Osteoblast (primary cell): ENCODE results near the gene EML2. TPM values are rescaled to one million over a fixed set of nuclear protein-coding genes. Genes with fewer than 3 reads are reported as not detected.
A peak's percentile ranks its signal among the peaks of the same experiment; 100 is the strongest.

ENCODE experiments used
- DNase-seq: peaks from one replicate; pipeline ENCODE4 v3.0.0; 2011; ENCODE audit warnings: low spot score, mixed read lengths; ENCODE audit not compliant: insufficient read length; ENCODE audit errors: missing footprints
- H2AFZ ChIP-seq: 2 replicates; pipeline ENCODE4 v1.6.0; 2011; ENCODE audit warnings: mild to moderate bottlenecking, low read length
- H3K27ac ChIP-seq: 2 replicates; pipeline ENCODE4 v1.5.1; 2011; ENCODE audit warnings: mild to moderate bottlenecking, low read depth, low read length, moderate library complexity
- H3K27me3 ChIP-seq: 2 replicates; pipeline ENCODE4 v1.6.0; 2012; ENCODE audit warnings: mild to moderate bottlenecking, control low read depth, inconsistent platforms, low read length, moderate library complexity; ENCODE audit not compliant: insufficient read depth
- H3K36me3 ChIP-seq: 2 replicates; pipeline ENCODE4 v1.5.1; 2011; ENCODE audit warnings: mild to moderate bottlenecking, low read length, control low read depth, moderate library complexity; ENCODE audit not compliant: insufficient read depth
- H3K4me1 ChIP-seq: 2 replicates; pipeline ENCODE4 v1.5.1; 2011; ENCODE audit warnings: mild to moderate bottlenecking, low read length, control low read depth, moderate library complexity; ENCODE audit not compliant: insufficient read depth
- H3K4me2 ChIP-seq: 2 replicates; pipeline ENCODE4 v1.6.0; 2011; ENCODE audit warnings: mild to moderate bottlenecking, low read length; ENCODE audit not compliant: insufficient read depth
- H3K4me3 ChIP-seq: fragments of 200-600 bp; sonication (generic); 3 replicates; pipeline ENCODE4 v1.5.1; 2012; ENCODE audit warnings: mild to moderate bottlenecking, low read length, inconsistent platforms; ENCODE audit not compliant: insufficient read depth
- H3K79me2 ChIP-seq: 2 replicates; pipeline ENCODE4 v1.6.0; 2012; ENCODE audit warnings: mild to moderate bottlenecking, low read length, control low read depth, inconsistent platforms; ENCODE audit not compliant: insufficient read depth
- H3K9me3 ChIP-seq: 2 replicates; pipeline ENCODE4 v1.5.1; 2011; ENCODE audit warnings: low read depth, low read length, control low read depth
- H4K20me1 ChIP-seq: 2 replicates; pipeline ENCODE4 v1.6.0; 2012; ENCODE audit warnings: mild to moderate bottlenecking, low read length, control low read depth; ENCODE audit not compliant: insufficient read depth
- CTCF ChIP-seq: IDR thresholded peaks from 2 replicates; pipeline ENCODE4 v1.5.1; 2011; ENCODE audit warnings: mild to moderate bottlenecking, low read depth, low read length, moderate library complexity; ENCODE audit errors: extremely low read depth
- total RNA-seq: library from RNA; depleted of rRNA; stranded (reverse); fragments of >200 nt; gene quantifications from 2 replicates; pipeline ENCODE4 v1.2.3, GENCODE V29; 2012

The EML2 gene
- total RNA-seq, 1 donor = 10.1 TPM

GRCh38 chr19:45595814-45596213, 43.4 kb downstream of the EML2 start:
- Histone ChIP-seq H3K4me1 (peaks cover 7% of the 10 kb centered on the region), H4K20me1 (no peaks in the 10 kb centered on the region), H3K9me3 (no peaks in the 10 kb centered on the region), H3K27me3 (peaks cover 32% of the 10 kb centered on the region), H3K4me3 (no peak overlapping the region), H3K79me2 (no peaks in the 10 kb centered on the region), H3K27ac (no peak overlapping the region), H3K4me2 (no peak overlapping the region), H3K36me3 (no peaks in the 10 kb centered on the region), H2AFZ (no peak overlapping the region)
- no peak for TF ChIP-seq CTCF
- DNase-seq = peak; percentile 71

- no peaks in the 10 kb centered on the region for H3K79me2 ChIP-seq
- no peak overlapping the region for H3K4me2 ChIP-seq
- H4K20me1 ChIP-seq = no peaks in the 10 kb centered on the region
- H3K4me3 ChIP-seq = no peak overlapping the region
- H3K9me3 ChIP-seq = no peaks in the 10 kb centered on the region
- H2AFZ ChIP-seq = no peak overlapping the region
- no peak overlapping the region for H3K27ac ChIP-seq
- peaks cover 7% of the 10 kb centered on the region for H3K4me1 ChIP-seq
- no peaks in the 10 kb centered on the region for H3K36me3 ChIP-seq
- no peak for TF ChIP-seq CTCF
- peaks cover 9% of the 10 kb centered on the region for H3K27me3 ChIP-seq
- DNase-seq = peak; percentile 32
These were observed 45.7 kb downstream of the EML2 start for GRCh38 chr19:45593520-45593919.

- H2AFZ ChIP-seq = no peak overlapping the region
- DNase-seq = no peak
- H4K20me1 ChIP-seq = no peaks in the 10 kb centered on the region
- no peaks in the 10 kb centered on the region for H3K4me1 ChIP-seq
- no peak overlapping the region for H3K27ac ChIP-seq
- no peaks in the 10 kb centered on the region for H3K27me3 ChIP-seq
- TF ChIP-seq CTCF = no peak
- no peak overlapping the region for H3K4me2 ChIP-seq
- H3K36me3 ChIP-seq = no peaks in the 10 kb centered on the region
- no peak overlapping the region for H3K4me3 ChIP-seq
- no peaks in the 10 kb centered on the region for H3K9me3 ChIP-seq
- no peaks in the 10 kb centered on the region for H3K79me2 ChIP-seq
These were observed 46.8 kb downstream of the EML2 start for GRCh38 chr19:45592366-45592765.

- Histone ChIP-seq H3K4me2 (no peak overlapping the region), H3K27ac (no peak overlapping the region), H3K9me3 (no peaks in the 10 kb centered on the region), H3K79me2 (no peaks in the 10 kb centered on the region), H3K36me3 (no peaks in the 10 kb centered on the region), H3K4me3 (no peak overlapping the region), H2AFZ (no peak overlapping the region), H3K27me3 (no peaks in the 10 kb centered on the region), H4K20me1 (no peaks in the 10 kb centered on the region), H3K4me1 (no peaks in the 10 kb centered on the region)
- no peak for TF ChIP-seq CTCF
- no peak for DNase-seq
These were observed 47.6 kb downstream of the EML2 start for GRCh38 chr19:45591638-45592005.
